ENCODE data around the gene GRIN3B. TPM values are rescaled to one million over a fixed set of nuclear protein-coding genes. Genes with fewer than 3 reads are reported as not detected.

The GRIN3B gene
- polyA plus RNA-seq, 2 donors: 0.01 to 0.04 TPM

DNA sequence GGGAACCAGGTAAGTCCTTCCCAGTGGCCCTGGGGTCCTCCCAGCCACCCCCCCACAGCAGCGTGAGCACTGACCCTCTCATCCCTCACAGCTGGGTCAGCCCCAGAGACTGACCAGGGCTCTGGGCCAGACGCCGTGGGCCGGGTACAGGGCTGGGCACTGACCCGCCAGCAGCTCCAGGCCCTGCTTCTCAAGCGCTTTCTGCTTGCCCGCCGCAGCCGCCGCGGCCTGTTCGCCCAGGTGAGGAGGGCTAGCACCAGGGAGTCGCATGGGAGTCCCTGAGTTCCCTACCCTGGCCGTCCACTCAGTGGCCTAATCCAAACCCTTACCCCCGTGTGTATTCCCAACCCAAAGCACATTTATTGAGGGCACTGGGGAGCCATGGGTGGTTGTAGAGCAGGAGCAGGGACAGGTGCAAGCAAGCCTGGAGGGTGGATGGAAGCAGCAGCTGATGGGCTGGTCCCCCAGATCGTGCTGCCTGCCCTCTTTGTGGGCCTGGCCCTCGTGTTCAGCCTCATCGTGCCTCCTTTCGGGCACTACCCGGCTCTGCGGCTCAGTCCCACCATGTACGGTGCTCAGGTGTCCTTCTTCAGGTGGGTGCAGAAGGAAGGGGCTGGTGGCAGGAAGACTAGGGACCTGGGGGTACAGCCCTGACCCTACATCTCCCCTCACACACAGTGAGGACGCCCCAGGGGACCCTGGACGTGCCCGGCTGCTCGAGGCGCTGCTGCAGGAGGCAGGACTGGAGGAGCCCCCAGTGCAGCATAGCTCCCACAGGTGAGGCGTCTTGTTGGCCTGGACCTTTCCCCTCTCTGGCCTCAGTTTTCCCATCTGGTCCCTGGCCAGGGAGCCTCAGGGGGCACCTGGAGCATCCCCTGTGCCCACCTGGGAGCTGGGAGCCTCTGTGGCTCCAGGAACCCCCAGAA lies 54.1 kb downstream of the GRIN3B start:
- H3K36me3 ChIP-seq (ENCODE audit: control insufficient read depth in 2 of 2, insufficient read depth in 2 of 2, low read length in 1 of 2): peaks cover 0 to 18% of the 10 kb centered on the region in 2 donors
- no peaks in the 10 kb centered on the region for H3K27me3 ChIP-seq (ENCODE audit: control insufficient read depth in 1 of 2, insufficient read depth in 2 of 2, low read length in 2 of 2)
- peaks cover 23 to 29% of the 10 kb centered on the region in 2 donors for H3K9me3 ChIP-seq (ENCODE audit: control insufficient read depth in 2 of 2, insufficient read depth in 1 of 2, low read depth in 1 of 2, low read length in 1 of 2)
- no peaks in the 10 kb centered on the region for H3K4me1 ChIP-seq (ENCODE audit: control insufficient read depth in 2 of 2, insufficient read depth in 2 of 2, low read length in 1 of 2)
- WGBS, 2 donors: 94 to 96% methylated on average over 28 of the region's 28 CpGs
- H3K27ac ChIP-seq (ENCODE audit: low read depth in 2 of 2, low read length in 1 of 2): no peak overlapping the region
- no peak overlapping the region for H3K4me3 ChIP-seq (ENCODE audit: low read depth in 1 of 2, low read length in 2 of 2)

DNA sequence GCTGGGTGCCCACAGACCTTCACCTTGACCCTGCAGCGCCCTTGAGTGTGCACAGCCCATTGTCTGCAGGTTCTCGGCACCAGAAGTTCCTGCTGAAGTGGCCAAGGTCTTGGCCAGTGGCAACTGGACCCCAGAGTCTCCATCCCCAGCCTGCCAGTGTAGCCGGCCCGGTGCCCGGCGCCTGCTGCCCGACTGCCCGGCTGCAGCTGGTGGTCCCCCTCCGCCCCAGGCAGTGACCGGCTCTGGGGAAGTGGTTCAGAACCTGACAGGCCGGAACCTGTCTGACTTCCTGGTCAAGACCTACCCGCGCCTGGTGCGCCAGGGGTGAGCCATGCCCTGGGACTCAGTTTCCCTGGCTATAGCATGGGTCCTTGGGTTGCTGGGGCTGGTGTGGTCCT lies 54.8 kb downstream of the GRIN3B start:
- Histone ChIP-seq H3K4me1 (ENCODE audit: control insufficient read depth in 2 of 2, insufficient read depth in 2 of 2, low read length in 1 of 2) (no peaks in the 10 kb centered on the region), H3K27ac (ENCODE audit: low read depth in 2 of 2, low read length in 1 of 2) (no peak overlapping the region), H3K4me3 (ENCODE audit: low read depth in 1 of 2, low read length in 2 of 2) (no peak overlapping the region), H3K9me3 (ENCODE audit: control insufficient read depth in 2 of 2, insufficient read depth in 1 of 2, low read depth in 1 of 2, low read length in 1 of 2) (peaks cover 23 to 29% of the 10 kb centered on the region in 2 donors), H3K36me3 (ENCODE audit: control insufficient read depth in 2 of 2, insufficient read depth in 2 of 2, low read length in 1 of 2) (peaks cover 0 to 18% of the 10 kb centered on the region in 2 donors), H3K27me3 (ENCODE audit: control insufficient read depth in 1 of 2, insufficient read depth in 2 of 2, low read length in 2 of 2) (no peaks in the 10 kb centered on the region)
- 93 to 94% methylated on average over 14 of the region's 14 CpGs for WGBS, 2 donors

DNA sequence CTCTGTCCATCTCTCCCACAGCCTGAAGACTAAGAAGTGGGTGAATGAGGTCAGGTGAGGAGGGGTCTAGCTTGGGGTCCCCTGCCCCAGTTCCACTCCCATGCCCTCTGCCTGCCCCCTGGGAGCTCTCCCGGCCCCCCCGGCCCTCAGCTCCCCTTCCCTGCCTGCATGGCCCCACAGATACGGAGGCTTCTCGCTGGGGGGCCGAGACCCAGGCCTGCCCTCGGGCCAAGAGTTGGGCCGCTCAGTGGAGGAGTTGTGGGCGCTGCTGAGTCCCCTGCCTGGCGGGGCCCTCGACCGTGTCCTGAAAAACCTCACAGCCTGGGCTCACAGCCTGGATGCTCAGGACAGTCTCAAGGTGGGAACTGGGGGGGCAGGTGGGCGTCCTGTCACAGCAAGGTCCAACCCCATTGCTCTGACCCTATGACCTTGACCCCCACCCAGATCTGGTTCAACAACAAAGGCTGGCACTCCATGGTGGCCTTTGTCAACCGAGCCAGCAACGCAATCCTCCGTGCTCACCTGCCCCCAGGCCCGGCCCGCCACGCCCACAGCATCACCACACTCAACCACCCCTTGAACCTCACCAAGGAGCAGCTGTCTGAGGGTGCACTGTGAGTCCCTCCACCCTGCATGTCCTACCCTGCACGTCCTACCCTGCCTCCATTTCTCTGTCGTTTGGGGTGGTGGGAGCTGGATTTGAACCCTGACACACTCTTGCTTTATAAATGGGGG lies 55.8 kb downstream of the GRIN3B start:
- WGBS, 2 donors: 96 to 97% methylated on average over 20 of the region's 20 CpGs
- Histone ChIP-seq H3K9me3 (ENCODE audit: control insufficient read depth in 2 of 2, insufficient read depth in 1 of 2, low read depth in 1 of 2, low read length in 1 of 2) (peaks cover 23 to 29% of the 10 kb centered on the region in 2 donors), H3K27me3 (ENCODE audit: control insufficient read depth in 1 of 2, insufficient read depth in 2 of 2, low read length in 2 of 2) (no peaks in the 10 kb centered on the region), H3K4me3 (ENCODE audit: low read depth in 1 of 2, low read length in 2 of 2) (no peak overlapping the region), H3K4me1 (ENCODE audit: control insufficient read depth in 2 of 2, insufficient read depth in 2 of 2, low read length in 1 of 2) (no peaks in the 10 kb centered on the region), H3K36me3 (ENCODE audit: control insufficient read depth in 2 of 2, insufficient read depth in 2 of 2, low read length in 1 of 2) (peaks cover 0 to 15% of the 10 kb centered on the region in 2 donors), H3K27ac (ENCODE audit: low read depth in 2 of 2, low read length in 1 of 2) (no peak overlapping the region)

DNA sequence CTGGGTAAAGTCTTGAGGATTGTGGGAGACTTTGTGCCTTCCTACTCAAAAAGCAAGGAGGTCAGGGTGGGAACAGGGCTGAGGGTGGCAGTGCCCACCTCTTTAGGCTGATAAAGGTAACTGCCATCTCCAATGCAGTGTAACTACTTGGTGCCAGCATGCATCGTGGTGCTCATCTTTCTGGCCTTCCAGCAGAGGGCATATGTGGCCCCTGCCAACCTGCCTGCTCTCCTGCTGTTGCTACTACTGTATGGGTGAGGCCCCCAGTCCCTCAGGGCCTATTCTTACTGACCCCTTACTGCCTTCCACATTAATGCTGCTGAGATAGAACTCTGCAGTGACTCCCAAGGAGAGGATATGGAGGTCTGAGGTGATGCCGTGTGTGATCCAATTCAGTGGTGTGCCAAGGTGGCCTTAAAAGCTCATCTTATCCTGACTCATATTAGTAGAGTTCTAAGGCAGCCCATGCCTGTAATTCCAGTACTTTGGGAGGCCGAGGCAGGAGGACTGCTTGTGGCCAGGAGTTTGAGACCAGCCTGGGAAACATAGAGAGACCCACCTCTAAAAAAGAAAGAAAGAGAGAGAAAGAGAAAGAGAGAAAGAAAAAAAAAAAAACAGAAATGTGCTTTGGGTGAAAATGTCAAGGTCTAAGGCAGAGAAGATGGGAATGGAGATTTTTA lies 57.1 kb downstream of the GRIN3B start:
- Histone ChIP-seq H3K36me3 (ENCODE audit: control insufficient read depth in 2 of 2, insufficient read depth in 2 of 2, low read length in 1 of 2) (peaks cover 0 to 15% of the 10 kb centered on the region in 2 donors), H3K4me1 (ENCODE audit: control insufficient read depth in 2 of 2, insufficient read depth in 2 of 2, low read length in 1 of 2) (peaks cover 0 to 1% of the 10 kb centered on the region in 2 donors), H3K27ac (ENCODE audit: low read depth in 2 of 2, low read length in 1 of 2) (no peak overlapping the region), H3K4me3 (ENCODE audit: low read depth in 1 of 2, low read length in 2 of 2) (no peak overlapping the region), H3K27me3 (ENCODE audit: control insufficient read depth in 1 of 2, insufficient read depth in 2 of 2, low read length in 2 of 2) (no peaks in the 10 kb centered on the region), H3K9me3 (ENCODE audit: control insufficient read depth in 2 of 2, insufficient read depth in 1 of 2, low read depth in 1 of 2, low read length in 1 of 2) (peaks cover 23 to 29% of the 10 kb centered on the region in 2 donors)
- 47 to 52% methylated on average over 3 of the region's 3 CpGs for WGBS, 2 donors

DNA sequence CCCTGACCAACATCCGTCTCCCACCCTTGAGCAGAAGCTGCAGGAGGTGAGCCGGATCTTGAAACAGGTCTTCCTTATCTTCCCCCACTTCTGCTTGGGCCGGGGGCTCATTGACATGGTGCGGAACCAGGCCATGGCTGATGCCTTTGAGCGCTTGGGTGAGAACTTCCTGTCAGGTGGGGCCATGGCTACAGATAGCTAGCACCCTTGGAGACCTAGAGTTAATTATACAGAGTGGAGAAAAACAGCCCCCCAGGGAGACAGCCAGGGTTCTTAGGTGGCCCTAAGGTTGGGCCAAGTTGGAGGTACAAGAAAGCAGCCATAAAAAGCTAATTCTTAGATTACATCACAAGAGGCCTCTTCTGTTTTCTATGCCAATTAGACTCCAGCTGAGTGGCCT lies 57.9 kb downstream of the GRIN3B start:
- H3K9me3 ChIP-seq (ENCODE audit: control insufficient read depth in 2 of 2, insufficient read depth in 1 of 2, low read depth in 1 of 2, low read length in 1 of 2): peaks cover 23 to 29% of the 10 kb centered on the region in 2 donors
- H3K4me1 ChIP-seq (ENCODE audit: control insufficient read depth in 2 of 2, insufficient read depth in 2 of 2, low read length in 1 of 2): peaks cover 0 to 2% of the 10 kb centered on the region in 2 donors
- no peaks in the 10 kb centered on the region for H3K27me3 ChIP-seq (ENCODE audit: control insufficient read depth in 1 of 2, insufficient read depth in 2 of 2, low read length in 2 of 2)
- H3K27ac ChIP-seq (ENCODE audit: low read depth in 2 of 2, low read length in 1 of 2): no peak overlapping the region
- WGBS, 2 donors: 95 to 100% methylated on average over 5 of the region's 5 CpGs
- H3K36me3 ChIP-seq (ENCODE audit: control insufficient read depth in 2 of 2, insufficient read depth in 2 of 2, low read length in 1 of 2): peaks cover 0 to 15% of the 10 kb centered on the region in 2 donors
- no peak overlapping the region for H3K4me3 ChIP-seq (ENCODE audit: low read depth in 1 of 2, low read length in 2 of 2)

Other genes starting within 250 kb of the GRIN3B start
- under 1 TPM; 0.08 to 0.11 TPM for gene MISP, start 249.3 kb upstream of the GRIN3B start, polyA plus RNA-seq
- gene PTBP1, start 203.0 kb upstream of the GRIN3B start, polyA plus RNA-seq: 10 to 100 TPM; 90.6 to 98.3 TPM
- not detected for gene PLPPR3, start 178.5 kb upstream of the GRIN3B start, polyA plus RNA-seq
- gene AZU1, start 172.6 kb upstream of the GRIN3B start, polyA plus RNA-seq: not detected
- gene PRTN3, start 159.4 kb upstream of the GRIN3B start, polyA plus RNA-seq: not detected
- under 1 TPM; 0.24 to 0.68 TPM for gene ELANE, start 148.1 kb upstream of the GRIN3B start, polyA plus RNA-seq
- 10 to 100 TPM; 32.6 to 95.2 TPM for gene CFD, start 140.8 kb upstream of the GRIN3B start, polyA plus RNA-seq
- gene MED16, start 107.2 kb upstream of the GRIN3B start, polyA plus RNA-seq: 10 to 100 TPM; 33.0 to 46.2 TPM
- not detected for gene RNU6-9, start 106.9 kb upstream of the GRIN3B start, polyA plus RNA-seq
- gene R3HDM4, start 87.2 kb upstream of the GRIN3B start, polyA plus RNA-seq: 10 to 100 TPM; 66.1 to 84.8 TPM
- gene KISS1R, start 83.1 kb upstream of the GRIN3B start, polyA plus RNA-seq: under 1 TPM in 1 of 2 donors, not detected in 1; 0.01 TPM
- 1 to 10 TPM; 1.3 to 5.2 TPM for gene ARID3A, start 74.4 kb upstream of the GRIN3B start, polyA plus RNA-seq
- 10 to 100 TPM; 36.2 to 44.8 TPM for gene WDR18, start 16.1 kb upstream of the GRIN3B start, polyA plus RNA-seq
- gene TMEM259, start 20.7 kb downstream of the GRIN3B start, polyA plus RNA-seq: 100 to 1,000 TPM; 142 to 238 TPM
- gene RNU6-2, start 21.1 kb downstream of the GRIN3B start, polyA plus RNA-seq: not detected
- 100 to 1,000 TPM in 1 of 2 donors, 10 to 100 TPM in 1; 84.4 to 106 TPM for gene CNN2, start 26.2 kb downstream of the GRIN3B start, polyA plus RNA-seq
- gene ABCA7, start 39.7 kb downstream of the GRIN3B start, polyA plus RNA-seq: 10 to 100 TPM; 11.4 to 26.4 TPM
- gene ARHGAP45, start 66.7 kb downstream of the GRIN3B start, polyA plus RNA-seq: 10 to 100 TPM in 1 of 2 donors, 1 to 10 TPM in 1; 8.9 to 17.7 TPM
- 100 to 1,000 TPM in 1 of 2 donors, 10 to 100 TPM in 1; 77.9 to 162 TPM for gene POLR2E, start 95.0 kb downstream of the GRIN3B start, polyA plus RNA-seq
- gene GPX4, start 103.6 kb downstream of the GRIN3B start, polyA plus RNA-seq: 100 to 1,000 TPM; 271 to 294 TPM
- 10 to 100 TPM; 43.1 to 56.5 TPM for gene SBNO2, start 173.8 kb downstream of the GRIN3B start, polyA plus RNA-seq
- gene STK11, start 205.4 kb downstream of the GRIN3B start, polyA plus RNA-seq: 10 to 100 TPM; 38.8 to 61.4 TPM
- gene CBARP, start 237.6 kb downstream of the GRIN3B start, polyA plus RNA-seq: 1 to 10 TPM in 1 of 2 donors, under 1 TPM in 1; 0.95 to 1.3 TPM
- 100 to 1,000 TPM; 234 to 289 TPM for gene ATP5F1D, start 241.3 kb downstream of the GRIN3B start, polyA plus RNA-seq
- 10 to 100 TPM; 36.4 to 38.7 TPM for gene MIDN, start 248.2 kb downstream of the GRIN3B start, polyA plus RNA-seq